Myocyte (in vitro differentiated cells): Measurements from ENCODE around the gene KLHL35. TPM values are rescaled to one million over a fixed set of nuclear protein-coding genes. Genes with fewer than 3 reads are reported as not detected.
"Not testable (repeated sequence)": the region's sequence is repeated elsewhere in the genome, so short reads cannot be mapped to it uniquely, and the experiment has no call there.

Experiments used
- DNase-seq: peaks from one replicate; pipeline ENCODE4 v3.0.0-alpha.2; 2012; ENCODE audit warnings: low read depth
- total RNA-seq: library from RNA; depleted of rRNA; stranded (reverse); fragments of >200 nt; gene quantifications from 2 replicates; pipeline ENCODE4 v1.2.3, GENCODE V29; 2014

Gene KLHL35
- total RNA-seq, 1 donor from 2014 or later: 2.6 TPM

DNA sequence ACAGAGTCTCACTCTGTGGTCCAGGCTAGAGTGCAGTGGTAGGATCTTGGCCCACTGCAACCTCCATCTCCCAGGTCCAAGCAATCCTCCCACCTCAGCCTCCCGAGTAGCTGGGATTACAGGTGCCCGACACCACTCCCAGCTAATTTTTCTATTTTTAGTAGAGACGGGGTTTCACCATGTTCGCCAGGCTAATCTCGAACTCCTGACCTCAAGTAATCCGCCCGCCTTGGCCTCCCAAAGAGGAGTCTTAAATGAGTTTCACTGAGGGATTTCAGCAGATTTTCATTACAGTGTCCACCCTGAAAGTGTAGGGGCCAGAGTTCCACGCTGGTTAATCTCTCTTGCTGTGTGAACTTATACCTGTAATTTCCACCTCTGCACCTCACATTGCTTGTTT is 34.1 kb downstream of the KLHL35 start:
- no peak for DNase-seq

- no peak for DNase-seq
Measured at GRCh38 chr11:75394085-75394840, 38.7 kb downstream of the KLHL35 start.

GRCh38 chr11:75389925-75390324 is 43.1 kb downstream of the KLHL35 start:
- DNase-seq: no peak

DNA sequence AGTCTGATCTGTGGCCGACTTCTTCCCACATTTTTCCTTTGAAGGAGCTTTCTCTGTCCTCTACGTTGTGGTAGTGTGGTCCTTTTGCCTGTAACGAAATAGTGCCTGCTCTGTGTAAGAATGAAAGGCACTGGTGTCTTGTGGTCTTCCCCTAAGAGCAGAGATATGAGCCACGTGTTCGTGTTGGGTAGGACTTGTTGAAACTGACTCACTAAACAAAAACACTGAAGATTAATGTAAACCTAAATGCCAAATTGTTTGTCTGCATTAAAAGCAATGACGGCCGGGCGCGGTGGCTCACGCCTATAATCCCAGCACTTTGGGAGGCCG is 43.8 kb downstream of the KLHL35 start:
- DNase-seq: no peak

DNA sequence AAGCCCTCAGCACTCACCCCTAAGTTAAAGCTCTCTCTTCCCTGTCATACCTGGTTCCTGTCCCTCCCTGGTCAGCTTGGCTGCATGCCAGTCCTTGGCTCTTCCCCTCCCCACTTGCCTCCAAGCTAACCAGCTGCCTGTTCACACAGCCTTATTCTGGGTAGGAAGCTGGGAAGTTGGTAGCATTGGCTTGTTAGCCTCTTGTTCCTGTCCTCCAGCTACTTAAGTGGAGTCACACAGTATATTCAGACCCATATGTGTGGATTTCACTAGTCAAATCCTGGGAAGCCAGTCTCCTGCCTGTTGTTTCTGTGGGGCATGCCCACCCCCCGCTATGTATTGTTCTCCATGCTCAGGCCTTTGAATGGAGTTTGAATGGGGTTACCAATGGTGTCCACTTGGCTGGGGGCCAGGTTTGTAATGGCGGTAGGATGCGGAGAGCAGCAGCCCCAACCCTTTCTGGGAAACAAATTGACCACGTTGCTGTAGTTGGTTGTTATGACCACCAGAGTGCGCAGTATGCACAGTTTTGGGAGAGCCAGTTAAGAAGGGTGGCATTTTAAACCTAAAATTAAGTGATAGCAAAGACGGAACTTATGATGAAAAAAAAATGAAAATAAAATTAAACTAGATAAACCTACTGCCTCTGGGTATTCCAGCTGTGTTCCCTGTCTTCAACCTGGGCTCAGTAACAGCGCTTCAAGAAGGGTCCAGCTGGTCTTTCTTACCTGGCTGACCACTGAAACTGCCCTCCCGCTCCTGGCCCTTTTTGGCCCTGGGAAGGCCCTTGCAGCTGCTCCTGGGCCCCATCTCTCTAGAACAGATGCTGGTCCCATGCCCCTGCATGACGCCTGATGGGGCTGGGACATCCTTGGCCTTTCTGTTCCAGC is 44.4 kb downstream of the KLHL35 start:
- peak; percentile 86 for DNase-seq

DNA sequence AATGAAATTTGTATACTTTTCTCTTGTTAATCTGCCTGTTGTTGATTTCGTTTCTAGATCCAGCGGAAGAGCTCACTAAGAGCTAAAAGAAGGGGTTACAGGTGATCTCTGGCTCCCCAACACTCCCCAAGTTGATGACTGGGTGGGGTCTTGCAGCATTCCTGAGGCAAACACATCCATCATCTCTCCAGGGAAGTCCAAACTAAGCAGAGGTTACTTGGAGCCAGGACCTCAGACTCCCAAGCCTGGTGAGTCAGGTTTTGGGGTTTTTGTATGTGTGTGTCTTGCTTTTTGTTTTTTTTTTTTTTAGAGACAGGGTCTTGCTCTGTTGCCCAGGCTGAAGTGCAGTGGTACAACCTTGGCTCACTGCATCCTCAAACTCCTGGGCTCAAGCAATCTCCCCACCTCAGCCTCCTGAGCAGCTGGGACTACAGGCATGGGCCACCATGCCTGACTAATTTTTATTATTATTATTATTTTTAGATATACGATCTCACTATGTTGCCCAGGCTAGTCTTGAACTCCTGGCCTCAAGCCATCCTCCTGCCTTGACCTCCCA is 45.2 kb downstream of the KLHL35 start:
- DNase-seq: peak; percentile 26

DNA sequence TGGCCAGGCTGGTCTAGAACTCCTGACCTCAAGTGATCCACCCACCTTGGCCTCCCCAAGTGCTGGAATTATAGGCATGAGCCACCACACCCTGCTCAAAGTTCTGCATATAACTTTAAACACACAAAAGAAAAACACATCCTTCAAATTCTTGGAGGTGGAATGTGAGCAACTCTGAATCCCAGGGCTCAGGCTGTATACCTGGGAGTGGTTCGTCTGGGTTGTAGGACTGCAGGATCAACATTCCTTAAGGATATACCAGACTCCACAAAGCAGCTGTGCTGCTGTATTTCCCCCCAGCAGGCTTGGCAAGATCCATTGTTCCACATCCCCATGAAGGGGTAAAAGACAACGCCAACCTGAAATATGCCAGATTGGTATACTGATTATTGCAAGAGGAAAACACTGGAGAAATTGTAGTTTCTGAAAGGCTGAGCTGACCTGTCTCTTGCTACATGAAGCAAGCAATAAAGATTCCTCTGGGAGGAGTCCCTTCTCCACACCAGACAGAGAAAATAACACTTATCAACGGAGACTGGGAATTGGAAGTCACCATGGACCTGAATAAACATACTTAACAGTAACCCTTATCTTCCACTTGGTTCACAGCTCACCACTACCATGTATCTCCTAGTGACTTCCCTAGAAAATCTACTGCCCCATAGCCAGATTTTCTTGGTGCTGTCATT is 45.9 kb downstream of the KLHL35 start:
- DNase-seq: peak; percentile 32

- peak; percentile 72 for DNase-seq
Measured at GRCh38 chr11:75384438-75385080, 48.4 kb downstream of the KLHL35 start.

DNA sequence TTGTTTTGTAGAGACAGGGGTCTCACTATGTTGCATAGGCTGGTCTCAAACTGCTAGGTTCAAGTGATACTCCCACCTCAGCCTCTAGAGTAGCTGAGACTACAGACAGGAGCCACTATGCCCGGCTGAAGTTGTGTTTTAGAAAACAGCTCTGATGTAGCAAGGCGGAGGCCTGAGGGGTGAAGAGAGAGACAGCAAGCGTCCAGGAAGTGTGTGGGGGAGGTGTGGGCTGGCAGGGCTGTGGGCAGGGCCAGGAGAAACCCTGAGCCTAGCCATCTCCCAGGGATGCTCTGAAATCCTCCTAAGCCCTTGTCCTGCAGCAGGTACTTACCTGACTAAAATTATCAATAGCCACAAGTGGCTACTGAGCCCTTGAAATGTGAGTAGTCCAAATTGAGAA is 49.8 kb downstream of the KLHL35 start:
- no peak for DNase-seq

DNA sequence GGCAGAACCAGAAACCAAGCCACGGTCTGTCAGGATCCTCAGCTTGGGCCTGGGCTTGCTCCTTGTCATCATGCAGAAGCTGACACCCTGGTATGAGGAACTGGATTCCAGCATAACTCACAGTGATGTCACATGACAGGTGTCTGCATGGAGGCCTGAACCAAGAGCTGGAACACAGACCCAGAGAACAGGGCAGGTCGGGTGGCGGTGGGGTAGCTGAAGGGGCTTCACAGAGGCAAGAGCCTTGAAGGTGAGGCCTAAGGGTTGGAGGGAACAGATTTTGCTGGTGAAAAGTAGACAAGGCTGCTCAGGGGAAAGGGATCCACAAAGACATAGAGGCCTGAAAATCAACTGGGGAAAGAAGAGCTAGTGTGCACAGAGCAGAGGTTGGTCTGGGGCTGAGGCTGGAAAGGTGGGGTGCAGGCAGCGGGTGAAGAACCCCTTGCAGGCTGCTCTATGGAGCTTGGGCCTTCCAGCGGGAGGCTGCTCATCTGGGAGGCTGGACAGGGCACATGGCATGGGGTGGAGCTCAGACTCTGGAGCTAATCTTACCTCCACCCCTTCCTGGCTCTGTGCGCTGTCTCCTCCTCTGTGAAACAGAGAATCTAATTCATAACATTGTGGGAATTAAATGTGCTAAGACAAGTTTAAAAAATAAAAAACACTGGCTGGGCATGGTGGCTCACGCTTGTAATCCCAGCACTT is 52.1 kb downstream of the KLHL35 start:
- peak; percentile 85 for DNase-seq

DNA sequence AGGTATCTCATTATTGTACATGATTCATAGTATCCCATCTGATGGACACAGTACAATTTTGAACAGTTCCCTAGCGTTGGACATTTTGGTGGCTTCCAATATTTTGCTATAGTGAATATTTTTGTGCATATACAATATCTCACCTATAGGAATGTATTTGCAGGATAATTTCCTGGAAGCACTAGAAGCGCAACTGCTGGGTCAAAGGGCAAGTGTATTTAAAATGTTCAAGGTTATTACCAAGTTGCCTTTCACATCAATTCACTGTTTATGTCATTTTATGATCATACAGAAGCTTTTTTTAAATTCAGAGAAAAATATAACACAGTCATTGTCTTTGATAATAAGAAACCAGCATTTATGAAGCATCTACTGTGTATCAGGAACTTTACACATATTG is 52.8 kb downstream of the KLHL35 start:
- DNase-seq: no peak

- DNase-seq: not testable (repeated sequence)
Measured at GRCh38 chr11:75378776-75379175, 54.2 kb downstream of the KLHL35 start.

DNA sequence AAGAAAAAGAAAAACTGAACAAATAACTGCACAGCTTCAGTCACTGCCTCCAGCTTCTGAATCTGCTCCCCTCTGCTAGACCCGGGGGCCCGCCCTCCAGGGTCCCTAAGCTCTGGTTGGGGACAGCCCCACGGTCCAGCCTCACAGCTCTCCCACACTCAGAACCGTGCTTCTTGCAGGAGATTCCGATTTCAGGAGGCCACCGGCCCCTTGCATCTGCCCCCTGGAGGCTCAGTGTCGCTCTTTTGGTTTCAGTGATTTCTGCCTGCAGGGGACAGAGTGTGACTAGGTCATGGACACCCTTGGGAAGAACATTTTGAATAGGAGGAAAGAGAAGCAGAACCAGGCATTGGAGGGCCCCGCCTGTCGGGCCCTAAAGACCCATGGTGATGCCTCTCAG is 56.8 kb downstream of the KLHL35 start:
- DNase-seq: no peak

DNA sequence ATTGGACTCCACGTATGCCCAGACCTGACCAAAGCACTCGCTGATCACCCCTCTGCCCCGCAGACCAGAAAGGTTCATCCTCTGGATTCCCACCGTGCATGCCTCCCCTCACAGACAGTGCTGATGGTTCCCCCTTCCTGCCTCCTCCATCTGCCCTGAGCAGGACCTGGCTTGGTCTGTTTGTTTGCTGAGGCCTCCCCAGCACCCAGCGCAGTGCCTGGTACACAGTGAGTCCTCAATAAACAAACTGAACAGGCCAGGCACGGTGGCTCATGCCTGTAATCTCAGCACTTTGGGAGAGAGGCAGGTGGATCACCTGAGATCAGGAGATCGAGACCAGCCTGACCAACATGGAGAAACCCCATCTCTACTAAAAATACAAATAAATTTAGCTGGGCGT is 57.4 kb downstream of the KLHL35 start:
- DNase-seq: no peak

GRCh38 chr11:75374646-75375045 is 58.4 kb downstream of the KLHL35 start:
- no peak for DNase-seq

DNA sequence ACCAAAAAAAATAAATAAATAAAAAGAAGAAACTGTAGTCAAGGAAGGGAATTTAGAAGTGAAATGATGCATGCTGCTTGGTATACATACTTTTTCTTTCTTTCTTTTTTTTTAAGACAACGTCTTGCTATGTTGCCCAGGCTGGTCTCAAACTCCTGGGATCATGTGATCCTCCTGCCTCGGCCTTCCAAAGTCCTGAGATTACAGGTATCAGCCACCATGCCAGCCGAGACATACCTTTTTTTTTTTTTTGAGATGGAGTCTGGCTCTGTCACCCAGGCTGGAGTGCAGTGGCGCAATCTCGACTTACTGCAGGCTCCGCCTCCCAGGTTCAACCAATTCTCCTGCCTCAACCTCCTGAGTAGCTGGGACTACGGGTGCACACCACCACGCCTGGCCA is 59.8 kb downstream of the KLHL35 start:
- DNase-seq: no peak
